ENCODE results near the gene YAF2. TPM values are rescaled to one million over a fixed set of nuclear protein-coding genes. Genes with fewer than 3 reads are reported as not detected.
A peak's percentile ranks its signal among the peaks of the same experiment; 100 is the strongest.

YAF2 gene
- total and polyA plus RNA-seq, 2 of the 13 experiments (the other 11 are each of a cell fraction or from before 2014, with no cell fraction given), result 8.4 to 11.7 TPM

DNA sequence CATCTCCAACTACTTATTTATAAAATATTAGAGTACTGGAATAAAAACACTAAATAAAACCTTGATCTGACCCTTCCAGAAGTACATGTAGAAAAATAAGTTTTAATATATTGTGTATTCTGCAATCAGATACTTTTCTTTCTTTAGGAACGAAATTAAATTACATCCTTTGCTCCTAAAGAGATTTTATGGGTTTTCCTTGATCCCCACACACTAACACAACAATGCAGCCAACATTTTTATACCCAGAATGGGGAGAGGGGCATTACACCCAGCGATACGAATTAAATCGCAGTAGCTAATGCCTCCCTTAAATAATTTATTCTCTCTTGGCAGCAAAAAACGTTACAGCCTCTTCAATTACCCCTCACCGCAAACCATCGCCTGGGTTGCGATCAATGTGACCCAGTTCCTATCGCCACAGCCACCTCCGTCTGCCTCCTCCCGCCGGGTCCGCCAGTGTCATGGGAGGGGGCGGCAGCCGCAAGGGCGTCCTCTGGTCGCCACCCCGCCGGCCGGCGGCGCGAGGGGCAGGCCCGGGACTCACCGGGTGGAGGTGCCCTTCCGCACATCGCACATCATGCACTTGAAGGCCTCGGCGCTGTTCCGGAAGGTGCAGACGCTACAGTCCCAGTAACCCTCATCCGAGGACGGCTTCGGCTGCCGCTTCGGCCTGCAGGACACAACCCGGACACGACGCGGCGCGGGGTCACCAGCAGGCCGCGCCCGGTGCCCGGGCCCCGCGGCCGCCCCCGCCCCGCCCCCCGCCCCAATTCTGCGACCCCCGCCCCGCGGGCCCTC is 796 bp downstream of the YAF2 start (continued):
- 0 out of 2 replicates have a peak, but pooled peaks have one; percentile 16 for TF ChIP-seq RERE (CRISPR knock-in tag; IDR thresholded peaks at IDR 0.05; ENCODE audit: low read depth)
- TF ChIP-seq ZNF564 (CRISPR knock-in tag; IDR thresholded peaks at IDR 0.05), result no peak
- TF ChIP-seq ZNF354B (CRISPR knock-in tag; IDR thresholded peaks at IDR 0.05), result no peak
- TF ChIP-seq CC2D1A (CRISPR knock-in tag; IDR thresholded peaks at IDR 0.05), result no peak
- TF ChIP-seq ZNF441 (CRISPR knock-in tag; IDR thresholded peaks at IDR 0.05; ENCODE audit: borderline replicate concordance), result no peak
- peak; percentile 39; the same call in 1 of the 2 replicates for TF ChIP-seq ZNF331 (CRISPR knock-in tag; IDR thresholded peaks at IDR 0.05)
- TF ChIP-seq FOXA3 (CRISPR knock-in tag; IDR thresholded peaks at IDR 0.05), result peak; percentile 38; the same call in 1 of the 2 replicates
- no peak for TF ChIP-seq ZNF737 (CRISPR knock-in tag; IDR thresholded peaks at IDR 0.05; ENCODE audit: borderline replicate concordance)
- peak; percentile 77 for TF ChIP-seq MAX (IDR thresholded peaks at IDR 0.05)
- no peak for TF ChIP-seq TP53 (CRISPR knock-in tag; conservative IDR thresholded peaks at IDR 0.05)
- peak; percentile 52; the same call in 1 of the 2 replicates for TF ChIP-seq HOMEZ (CRISPR knock-in tag; IDR thresholded peaks at IDR 0.05; ENCODE audit: low read depth)
- peak; percentile 70 for TF ChIP-seq ETV5 (CRISPR knock-in tag; IDR thresholded peaks at IDR 0.05; ENCODE audit: borderline replicate concordance)
- TF ChIP-seq ZBTB34 (CRISPR knock-in tag; IDR thresholded peaks at IDR 0.05), result no peak
- no peak for TF ChIP-seq GPN1 (CRISPR knock-in tag; IDR thresholded peaks at IDR 0.05; ENCODE audit: borderline replicate concordance)
- peak; percentile 18; the same call in 1 of the 2 replicates for TF ChIP-seq PAXIP1 (CRISPR knock-in tag; conservative IDR thresholded peaks at IDR 0.05)
- TF ChIP-seq NONO (IDR thresholded peaks at IDR 0.05), result no peak
- peak; percentile 56; the same call in 1 of the 2 replicates for TF ChIP-seq NONO (CRISPR knock-in tag; conservative IDR thresholded peaks at IDR 0.05)

Measured in HepG2 (cell line).